ENCODE results near the gene EXOC6B. TPM values are rescaled to one million over a fixed set of nuclear protein-coding genes. Genes with fewer than 3 reads are reported as not detected.

Gene EXOC6B
- total RNA-seq, 1 donor from 2014 or later, result 31.6 TPM

DNA sequence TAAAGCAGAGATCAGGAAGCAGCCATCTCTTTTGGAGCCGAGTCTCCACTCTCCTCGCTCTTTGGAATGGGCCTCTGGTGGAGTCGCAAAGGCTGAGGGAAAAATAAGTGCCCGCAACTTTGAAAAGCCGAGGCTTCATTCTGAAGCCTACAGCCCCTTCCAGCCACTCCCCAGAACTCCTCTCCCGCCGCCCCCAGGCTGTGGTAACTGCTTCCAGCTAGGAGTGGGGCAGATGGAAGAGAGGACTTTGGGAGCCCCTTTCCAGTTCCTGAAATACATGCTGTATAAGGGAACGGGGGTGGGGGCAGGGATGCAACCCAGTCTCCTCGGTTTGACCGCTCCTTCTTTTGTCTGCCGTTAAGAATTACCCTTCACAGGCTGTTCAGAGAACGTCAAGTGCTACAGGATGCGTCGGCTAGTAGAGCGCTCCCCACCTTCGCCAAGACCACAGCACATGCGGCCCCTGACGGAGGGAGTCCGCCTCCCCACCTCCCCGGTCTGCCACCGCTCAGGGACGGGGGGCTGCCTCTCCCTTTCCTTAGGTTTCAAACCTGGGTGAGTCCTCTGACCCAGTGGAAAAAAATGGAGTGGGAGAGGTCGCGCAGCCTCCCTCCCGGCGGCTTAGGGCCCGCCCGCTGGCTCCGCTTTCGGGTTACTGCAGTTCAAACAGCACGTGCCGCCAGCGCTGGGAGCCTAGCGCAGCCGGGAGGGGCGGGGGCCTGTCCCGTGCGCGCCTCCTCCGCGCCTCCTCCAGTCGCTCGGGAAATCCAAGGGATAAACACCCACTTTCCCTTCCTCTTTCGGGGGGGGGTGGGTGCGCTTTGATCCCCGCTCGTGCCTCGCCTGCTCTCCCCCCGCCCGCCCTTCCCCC is 683.0 kb downstream of the EXOC6B start:
- ATAC-seq, result peak; percentile 30

DNA sequence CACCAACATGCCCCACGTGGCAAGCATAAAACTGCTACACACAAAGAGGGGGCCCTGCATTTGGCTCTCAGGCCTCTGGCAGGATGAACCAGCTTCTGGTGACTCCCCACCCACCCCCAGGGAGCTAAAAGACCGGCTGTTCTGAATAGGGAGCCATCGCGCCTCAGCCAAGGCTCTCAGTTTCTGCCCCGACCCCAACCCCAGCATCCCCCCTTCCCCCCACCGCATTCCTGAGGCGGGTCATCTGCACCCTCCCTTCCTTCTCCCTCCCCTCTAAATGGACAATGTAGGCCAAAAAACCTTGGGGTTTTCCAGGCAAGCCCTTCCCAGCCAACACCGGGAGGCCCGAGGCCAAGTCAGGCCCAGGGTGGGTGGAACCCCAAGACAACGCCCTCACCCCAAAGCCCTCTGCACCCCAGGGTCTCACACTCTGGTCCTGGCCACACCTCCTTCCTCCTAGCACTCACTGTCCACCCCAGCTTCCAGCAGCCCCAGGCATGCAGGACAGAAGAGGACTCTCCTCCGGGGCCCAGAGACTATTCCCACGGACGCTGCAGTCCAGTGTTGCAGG is 683.9 kb downstream of the EXOC6B start:
- ATAC-seq, result no peak

DNA sequence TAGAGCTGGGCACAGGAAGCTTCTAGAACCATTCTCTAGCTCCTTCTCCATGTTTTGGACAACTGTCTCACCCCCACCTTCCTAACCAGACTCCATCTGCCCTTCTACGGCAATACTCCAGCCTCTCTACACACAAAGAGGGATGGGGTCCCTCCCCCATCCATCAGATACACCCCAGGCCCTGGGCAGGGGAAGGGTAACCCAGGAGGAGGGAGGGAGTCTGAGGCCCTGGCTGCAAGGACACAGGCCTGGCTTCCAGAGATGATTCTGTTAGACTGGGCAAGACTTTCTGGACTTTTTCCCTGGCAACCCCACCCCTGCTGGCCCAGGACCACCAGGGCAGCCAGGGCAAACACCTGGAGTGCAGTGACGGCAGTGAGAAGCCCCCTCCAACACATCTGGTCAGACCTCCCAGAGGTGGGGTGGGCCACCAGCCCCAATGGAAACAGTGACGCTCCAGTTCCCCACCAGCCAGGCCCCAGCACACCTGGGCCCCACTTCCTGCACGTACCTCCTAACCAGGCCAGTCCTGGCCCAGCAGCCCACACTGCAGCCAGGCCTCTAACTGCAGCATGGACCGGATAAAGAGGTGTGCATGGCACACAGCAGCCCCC is 684.7 kb downstream of the EXOC6B start:
- no peak for ATAC-seq

DNA sequence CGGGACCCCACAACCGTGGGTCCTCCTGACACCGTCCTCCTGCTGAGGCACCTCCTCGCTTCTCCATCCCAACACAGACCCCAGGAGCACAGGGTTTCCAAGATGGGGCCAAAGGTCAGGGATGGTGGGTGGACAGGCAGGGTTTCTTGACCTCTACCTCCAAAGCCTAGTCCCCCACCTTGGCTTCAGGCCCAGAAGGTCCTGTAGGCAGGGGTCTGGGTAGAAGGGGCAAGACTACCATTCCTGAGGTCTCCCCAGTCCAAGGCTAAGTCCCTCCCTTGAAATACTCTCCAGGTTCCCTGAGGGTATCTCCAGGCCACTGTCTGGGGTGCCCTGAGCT is 685.2 kb downstream of the EXOC6B start:
- ATAC-seq, result no peak

DNA sequence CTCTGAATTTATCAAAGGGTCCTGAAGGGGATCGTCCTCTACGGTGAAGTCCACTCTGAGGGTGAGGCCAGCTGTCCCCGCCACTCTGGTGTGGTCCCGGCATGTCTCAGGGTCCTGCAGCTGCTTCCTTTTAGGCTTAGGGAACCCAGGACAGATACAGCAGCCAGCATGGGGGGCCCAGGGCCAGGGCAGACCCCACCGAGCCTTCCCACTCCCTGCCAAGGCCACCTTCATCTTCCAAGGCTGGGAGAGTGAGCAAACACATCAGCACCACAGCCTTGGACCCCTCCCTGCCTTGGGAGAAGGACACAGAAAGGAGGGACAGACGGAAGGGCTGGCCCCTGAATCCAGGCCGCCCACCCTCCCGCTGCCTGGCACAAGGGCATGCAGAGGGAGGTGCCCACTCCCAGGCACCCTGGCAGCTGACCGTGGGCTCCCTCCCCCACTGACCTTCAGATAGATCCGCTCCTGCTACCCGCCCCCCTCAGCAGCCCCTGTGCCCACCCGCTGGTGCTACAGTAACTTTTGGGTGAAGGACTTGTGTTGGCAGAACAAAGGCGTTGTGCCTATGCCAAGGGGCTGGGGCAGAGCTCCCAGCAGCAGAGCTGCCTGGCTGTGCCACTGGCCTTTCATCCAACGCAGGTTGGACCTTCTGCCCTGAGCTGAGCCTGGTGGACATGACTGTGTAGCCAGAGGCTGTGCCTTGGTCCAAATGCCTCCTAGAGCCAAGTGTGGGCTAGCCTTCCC is 685.8 kb downstream of the EXOC6B start:
- ATAC-seq, result no peak

DNA sequence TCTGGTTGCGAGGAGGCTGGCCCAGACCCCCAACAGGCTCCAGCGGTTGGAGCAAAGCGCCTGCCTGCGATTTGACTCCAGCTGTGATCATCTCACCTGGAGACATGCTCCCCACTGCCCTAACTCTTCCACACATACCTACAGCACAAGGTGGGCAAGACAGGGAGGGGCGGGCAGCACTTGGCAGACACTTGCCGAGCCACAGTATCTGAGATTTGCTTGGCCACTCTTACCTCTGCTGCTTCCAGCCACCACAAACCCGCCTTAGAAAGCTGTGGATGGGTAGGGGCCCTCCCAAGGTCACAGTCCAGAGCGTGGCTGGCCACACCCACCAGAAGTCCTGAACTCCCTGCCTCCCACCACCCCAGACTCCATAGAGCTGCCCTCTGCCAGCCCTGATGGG is 686.4 kb downstream of the EXOC6B start:
- ATAC-seq, result no peak

DNA sequence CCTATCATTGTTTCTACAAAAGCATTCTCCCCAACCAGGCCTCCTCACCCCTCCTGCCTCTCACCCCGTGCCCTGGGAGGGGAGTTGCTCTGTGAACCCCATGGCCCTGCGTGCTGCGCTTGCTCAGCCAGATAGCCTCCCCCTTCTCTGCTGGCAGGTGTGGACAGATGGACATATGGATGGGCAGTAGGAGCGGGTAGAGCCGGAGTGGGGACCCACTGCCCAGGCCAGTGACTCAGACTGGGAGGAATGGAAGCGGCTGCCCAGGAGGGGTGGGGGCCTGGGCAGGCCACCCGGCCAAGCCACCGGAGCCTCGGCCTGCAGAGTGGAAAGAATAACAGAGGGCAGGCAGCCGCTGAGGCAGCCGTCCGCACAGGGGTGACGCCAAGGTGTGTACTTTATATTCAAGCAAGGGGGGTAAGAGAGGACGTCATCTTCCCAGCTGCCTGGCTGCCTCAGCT is 686.9 kb downstream of the EXOC6B start:
- no peak for ATAC-seq

DNA sequence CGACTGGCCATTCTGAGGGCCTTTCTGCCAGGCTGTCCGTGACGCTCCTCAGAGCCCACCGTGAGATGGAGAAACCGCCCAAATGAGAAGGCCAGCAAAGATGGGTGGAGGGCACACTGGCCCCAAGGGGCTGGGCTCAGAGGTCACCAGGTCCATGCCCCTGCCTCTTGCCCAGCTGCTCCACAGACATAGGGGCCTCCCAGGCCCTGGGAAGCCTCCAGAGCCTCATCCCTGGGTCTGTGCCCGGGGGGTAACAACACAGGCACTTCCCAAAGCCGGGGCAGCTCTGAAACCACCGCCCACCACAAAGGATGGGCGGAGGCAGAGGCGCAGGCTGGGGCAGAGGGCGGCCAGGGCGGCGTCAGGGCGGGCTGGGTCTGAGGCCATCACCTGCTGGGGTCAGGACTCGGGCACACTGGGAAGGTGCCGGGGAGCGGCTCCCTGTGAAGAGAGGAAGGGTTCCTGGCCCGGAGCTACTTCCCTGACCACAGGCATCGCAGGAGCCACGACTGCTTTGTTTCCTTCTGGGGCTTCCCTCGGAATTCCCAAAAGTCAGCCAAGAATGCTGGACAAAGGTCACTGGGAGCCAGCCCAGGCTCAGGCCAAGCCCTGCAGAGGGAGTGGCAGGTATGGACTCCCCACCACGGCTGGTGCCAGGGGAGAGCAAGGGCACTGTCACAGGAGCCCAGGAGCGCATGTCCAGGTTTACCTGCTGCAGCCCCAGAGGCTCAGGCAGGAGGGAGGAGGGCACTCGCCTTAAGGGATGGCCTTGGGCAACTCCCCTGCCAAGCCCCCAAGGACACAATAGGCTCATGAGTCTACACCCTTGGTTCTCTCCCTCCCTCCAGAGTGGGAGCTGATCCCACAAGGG is 687.6 kb downstream of the EXOC6B start:
- ATAC-seq, result no peak

DNA sequence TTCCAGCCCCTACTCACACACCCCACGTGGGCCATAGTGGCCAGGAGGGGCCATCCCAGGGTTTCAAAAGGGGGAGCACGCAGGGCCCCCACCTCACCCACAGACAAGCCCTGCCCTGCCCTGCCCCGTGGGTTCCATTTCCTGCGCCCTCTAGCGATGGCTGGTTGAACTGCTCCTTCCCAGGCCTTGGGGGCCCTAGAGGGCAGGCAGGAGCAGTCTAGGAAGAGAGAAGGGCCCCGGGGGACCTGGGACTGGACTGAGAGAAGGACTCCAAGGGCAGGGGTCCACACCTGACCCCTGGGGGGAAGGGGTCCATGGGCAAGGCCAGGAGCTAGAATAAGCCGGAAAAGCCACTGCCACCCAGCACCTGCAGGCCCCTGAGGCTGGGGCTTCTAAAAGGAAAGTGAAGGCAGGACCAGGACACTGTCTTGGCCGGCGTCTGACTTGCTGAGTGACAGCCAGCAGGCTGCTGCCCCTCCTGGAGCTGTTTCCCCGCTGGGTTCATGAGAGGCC is 688.3 kb downstream of the EXOC6B start:
- peak; percentile 71 for ATAC-seq

DNA sequence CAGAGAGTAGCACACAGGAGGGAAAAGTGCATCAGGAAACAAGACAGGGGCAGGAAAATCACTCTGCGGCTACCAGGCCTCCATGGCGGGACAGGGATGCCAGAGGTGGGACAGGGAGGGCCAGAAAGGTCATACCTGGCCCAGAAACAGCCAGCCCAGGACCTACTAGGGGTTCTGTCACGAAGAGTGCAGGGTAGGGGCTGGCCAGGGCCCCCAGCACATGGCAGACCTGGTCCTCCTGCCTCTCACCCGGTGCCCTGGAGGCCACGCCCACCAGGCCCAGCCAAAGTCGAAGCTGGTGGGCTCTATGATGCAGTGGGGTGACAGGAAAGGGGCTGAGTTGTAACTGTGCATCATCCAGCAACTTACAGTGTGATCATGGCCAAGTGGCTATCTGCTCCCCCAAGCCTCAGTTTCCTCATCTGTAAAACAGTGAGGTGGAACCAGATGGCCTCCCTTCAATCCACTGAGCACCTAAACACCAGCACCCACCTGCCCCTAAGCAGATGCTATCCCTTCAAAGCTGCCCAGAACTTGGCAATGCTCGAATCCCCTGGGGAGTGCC is 688.8 kb downstream of the EXOC6B start:
- ATAC-seq, result no peak

DNA sequence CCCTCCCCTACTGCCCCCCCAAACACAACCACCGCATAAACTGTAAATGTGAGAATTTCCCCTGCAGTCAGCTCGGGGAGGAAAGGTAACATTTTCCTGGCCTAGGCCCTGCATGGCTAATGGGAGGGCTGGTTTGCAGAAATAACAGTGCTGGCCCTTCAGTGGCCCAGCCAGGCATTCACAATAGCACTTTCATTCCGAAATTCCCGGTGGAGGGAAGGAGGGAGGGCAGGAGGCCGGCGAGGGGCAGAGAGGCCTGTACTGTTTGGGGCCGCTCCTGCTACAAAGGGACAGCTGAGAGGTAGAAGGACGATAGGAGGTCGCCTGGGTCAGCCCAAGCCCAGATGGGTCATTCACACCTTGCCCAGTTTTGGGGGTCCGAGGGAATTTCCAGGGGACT is 689.5 kb downstream of the EXOC6B start:
- no peak for ATAC-seq

DNA sequence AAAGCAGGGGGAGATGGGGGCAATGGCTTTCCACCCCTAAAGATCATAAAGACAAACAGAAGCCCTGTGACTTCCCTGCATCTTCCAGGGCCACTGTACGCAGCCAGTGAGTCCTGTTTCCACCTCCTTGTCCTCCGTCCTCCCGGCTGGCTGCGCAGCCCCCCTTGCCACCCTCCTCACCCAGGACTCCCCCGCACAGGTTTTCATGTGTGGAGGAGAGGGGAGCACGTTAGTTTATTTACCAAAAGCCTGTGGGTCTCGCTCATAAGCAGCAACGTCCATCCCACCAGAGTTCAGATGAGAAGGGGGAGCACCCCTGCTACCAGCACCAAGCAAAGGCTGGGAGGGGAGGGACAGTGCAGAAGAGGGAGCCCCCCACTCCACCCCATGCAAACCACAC is 689.9 kb downstream of the EXOC6B start:
- ATAC-seq, result no peak

DNA sequence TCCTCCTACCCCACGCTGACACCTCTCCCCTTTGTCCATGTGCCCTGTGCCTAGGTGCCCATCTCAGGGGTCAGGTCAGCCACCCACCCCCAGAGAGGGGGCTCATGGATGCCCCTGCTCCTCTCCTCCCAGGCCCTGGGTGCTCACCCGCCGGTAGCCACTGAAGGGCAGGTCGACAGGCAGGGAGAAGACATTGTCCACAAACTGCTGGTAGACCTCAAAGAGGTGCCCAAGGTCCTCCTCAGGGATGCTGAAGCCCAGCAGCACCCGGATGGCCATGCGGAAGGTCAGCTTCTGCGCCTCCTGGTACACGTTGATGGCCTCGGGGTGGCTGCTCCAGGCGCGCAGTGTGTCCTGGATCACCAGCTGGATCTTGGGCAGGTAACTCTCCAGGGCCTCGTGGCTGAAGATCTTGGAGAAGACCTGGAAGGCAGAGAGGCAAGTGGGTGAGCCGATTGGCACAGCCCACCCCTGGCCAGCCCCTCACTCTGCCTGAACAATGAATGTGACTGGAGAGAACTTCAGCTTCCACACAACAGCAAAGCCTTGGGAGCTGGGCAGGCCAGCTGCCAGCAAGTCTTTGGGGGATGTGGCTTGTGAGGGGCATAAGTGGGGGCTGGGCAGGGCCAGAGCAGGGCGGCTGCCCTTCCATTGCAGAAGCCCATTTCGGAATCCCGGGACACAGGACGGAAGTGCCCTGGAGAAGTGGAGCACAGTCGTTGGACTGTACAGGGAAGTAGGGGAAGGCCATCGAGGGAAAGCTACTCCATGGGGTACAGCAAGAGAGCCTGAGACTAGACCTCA is 690.6 kb downstream of the EXOC6B start:
- no peak for ATAC-seq

DNA sequence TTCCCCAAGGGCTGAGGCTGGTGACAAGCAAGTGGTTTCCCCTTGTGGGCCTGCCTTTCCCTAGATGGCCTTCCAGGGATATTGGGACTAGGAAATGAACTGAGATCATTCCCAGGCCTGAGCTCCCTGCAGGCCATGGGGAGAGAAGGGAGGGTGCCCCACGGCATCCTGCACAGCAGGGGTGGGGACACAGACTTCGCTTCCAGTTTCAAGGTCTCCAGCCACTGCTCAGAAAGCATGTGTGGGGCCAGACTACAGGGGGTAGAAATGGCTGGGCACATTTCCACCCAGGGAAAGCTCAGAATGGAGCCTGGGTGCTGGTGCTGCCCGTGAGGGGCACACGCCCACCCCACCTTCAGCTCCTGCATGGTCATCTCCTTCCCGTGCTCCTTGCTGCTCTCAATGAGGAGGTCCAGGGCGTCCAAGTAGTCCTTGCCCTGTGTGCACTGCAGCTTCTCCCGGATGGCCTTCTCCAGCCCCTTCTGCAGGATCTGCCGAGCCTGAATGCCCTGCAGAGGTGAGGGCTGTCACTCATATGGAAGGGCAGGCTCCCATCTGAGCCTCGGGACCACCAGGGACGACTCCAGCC is 691.3 kb downstream of the EXOC6B start:
- ATAC-seq, result no peak

DNA sequence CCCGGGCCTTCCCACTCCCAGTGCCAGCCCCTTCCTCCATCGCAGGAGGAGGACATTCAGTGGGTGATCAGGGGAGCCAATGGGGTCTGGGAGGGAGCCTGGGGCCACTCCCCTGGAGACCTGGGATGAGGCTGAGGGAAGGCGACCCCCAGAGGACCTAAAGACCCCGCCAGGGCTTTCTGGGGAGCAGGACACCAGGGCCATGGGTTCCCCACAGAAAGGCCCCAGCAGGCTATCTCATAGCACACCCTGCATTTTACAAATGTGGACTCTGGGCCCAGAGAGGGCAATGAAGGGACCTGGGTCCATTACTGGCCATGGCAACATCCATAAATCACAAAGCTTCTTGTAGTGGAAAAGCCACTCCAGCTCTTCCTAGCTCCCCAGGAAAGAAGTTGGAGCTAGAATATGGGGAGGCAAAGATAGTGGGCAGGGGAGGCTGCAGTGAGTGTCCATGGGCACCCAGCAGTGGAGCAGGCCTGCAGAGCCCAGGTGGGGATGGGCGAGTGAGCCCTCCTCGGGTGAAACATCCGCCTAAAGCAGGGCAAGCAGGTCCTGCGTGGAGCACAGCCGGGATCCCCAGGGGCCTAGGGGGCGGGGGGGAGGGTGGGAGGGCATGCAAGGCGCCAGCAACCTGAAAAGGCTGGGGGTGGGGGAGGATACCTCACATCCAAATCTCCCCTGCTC is 692.0 kb downstream of the EXOC6B start:
- ATAC-seq, result no peak

DNA sequence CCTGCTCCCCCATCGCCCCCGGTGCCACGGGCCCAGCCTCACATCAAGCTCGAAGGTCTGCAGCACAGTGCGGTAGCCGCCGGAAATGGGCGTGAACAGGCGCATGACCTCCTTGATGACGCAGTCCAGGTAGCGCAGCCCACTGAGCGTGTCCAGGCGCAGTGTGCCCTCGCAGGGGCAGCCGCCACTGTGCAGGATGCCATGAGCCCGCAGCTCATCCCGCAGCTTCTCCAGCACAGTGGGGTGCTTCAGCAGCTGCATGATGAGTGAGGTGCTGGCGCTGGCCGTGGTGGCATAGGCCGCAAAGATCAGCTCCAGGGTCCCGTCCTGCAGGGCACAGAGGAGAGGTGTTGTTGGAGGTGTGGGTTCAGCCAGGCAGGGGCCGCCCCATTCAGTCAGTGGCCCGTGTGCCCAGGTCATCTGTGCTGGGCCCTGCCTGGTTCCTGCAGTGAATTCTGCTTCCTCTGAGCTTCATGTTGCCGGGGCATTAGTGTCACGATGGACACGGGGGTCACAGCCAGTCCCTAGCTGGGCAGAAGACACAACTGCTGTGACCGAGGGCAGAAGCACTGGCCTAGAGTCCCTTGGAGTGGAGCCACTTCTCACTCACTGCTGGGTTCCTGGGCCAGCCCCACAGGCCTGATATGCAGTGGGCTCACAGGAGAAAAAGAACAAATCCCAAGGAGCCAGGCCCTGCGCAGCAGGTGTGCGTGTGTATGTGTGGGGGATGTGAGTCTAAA is 692.7 kb downstream of the EXOC6B start:
- ATAC-seq, result no peak

DNA sequence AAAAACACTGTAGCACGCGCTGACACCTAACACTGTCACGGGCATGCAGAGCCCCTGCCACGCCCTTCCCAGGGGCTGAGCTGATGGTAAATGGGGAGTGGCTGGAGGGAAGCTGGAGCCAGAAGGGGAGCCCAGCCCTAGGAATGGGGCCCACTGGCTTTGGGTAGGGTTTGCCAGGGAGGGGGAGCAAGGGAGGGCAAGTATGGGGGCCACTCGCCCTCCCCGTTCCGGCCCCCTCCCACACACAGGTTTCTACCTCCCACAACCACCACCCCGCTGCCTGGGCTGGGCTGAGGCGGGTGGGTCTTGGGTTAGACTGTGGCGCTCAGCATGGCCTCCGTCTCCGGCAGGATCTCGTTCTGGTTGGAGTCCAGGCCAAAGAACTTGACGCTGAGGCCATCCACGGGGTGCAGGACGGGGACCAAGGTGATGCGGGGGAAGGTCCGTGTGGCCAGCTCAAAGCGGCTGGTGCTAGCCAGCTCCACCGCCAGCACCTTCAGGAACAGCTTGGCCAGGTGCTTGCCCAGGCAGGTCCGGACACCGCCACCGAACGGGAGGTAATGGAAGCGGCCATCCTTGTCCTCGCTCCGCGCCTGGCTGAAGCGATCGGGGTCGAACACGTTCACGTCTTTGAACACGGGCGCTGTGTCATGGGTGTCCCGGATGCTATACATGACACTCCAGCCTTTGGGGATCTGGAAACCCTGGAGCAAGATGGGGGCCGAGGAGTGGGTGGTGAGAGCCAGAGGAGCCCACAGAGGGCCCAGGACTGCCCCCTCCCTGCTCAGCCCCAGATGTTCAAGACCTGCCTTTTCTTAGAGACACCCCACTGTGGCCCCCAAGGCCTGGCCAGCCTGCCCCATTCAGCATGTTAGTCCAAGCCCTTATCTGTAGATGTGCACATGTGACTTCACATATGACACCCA is 693.7 kb downstream of the EXOC6B start:
- no peak for ATAC-seq

DNA sequence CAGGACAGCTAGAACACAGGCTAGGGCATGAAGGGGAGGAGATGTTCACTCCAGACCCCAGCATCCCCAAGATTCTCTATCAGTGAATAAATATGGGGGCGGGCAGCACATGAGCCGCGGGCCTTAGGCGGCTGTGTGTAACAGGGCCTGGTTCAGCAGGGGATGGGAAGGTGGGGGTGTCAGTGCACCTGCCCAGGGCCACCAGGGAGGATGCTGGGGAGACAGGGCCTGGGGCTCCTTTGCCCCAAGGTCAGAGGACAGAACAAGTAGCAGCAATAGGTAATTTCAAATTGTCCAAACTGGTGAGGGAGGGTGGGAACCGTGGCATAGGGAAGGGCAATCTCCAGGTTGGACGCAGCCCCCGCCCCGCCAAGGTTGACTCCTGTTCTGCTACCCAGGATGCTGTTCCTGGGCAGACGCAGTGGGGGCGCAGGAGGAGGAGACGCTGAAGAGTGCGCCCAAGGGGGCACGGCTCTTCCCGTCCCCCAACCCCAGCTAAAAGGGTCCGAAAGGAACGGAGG is 694.4 kb downstream of the EXOC6B start:
- no peak for ATAC-seq

Measured in esophagus mucosa (tissue), 1 donor.